Measurements from ENCODE around the gene ADAMTS2. TPM values are rescaled to one million over a fixed set of nuclear protein-coding genes. Genes with fewer than 3 reads are reported as not detected.

Gene ADAMTS2
- total RNA-seq, 1 donor from 2014 or later, result 29.7 TPM

DNA sequence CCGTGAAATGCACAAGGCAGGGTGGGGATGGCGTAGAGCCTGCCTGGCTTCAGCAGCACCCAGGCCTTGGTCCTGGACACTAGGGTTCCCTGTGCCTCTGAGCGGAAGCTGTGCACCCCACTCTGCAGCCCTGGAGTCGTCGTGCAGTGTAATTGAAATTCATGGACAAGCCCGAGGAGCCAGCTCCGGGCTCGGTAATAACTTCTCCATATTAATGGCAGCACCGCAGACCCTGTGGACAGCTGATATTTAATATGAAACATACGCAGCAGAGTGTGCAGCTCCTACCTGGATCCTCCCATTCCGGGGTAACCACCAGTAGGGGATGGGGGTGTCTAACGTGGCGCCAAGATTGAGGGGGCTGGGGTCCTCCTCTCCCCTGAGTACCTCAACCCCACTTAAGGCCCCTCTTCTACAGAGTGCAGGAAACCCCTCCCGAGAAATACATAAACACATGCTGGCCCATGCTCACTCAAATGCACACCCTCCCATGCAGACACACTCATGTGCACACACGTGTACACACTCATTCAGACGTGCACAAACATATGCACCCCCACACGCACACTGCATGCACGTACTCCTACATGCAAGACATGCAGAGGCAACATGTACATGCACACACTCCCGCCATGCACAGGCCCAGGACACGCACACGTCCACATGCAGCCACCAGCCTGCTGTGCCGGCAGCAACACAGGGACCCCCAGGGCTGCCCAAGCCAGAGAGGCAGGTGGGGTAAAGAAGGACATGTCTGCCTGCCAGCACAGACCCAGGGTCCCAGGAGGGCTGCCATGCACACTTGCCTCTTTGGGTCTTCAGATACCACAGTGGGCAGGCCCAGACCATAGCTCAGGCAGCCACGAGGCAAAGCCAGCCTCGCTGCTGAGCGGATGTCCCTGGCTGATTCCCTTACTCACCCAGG, 8.1 kb downstream of the ADAMTS2 start:
- H3K9ac ChIP-seq (ENCODE audit: low read depth in 1 of 3, low read length in 3 of 3), result no peak overlapping the region
- peaks cover 4 to 23% (median 15%) of the 10 kb centered on the region in 3 donors for H3K27me3 ChIP-seq (ENCODE audit: control insufficient read depth in 3 of 3, insufficient read depth in 3 of 3, low read length in 3 of 3)
- no peaks in the 10 kb centered on the region for H3K4me1 ChIP-seq (ENCODE audit: control insufficient read depth in 3 of 3, insufficient read depth in 3 of 3, low read length in 3 of 3)
- no peaks in the 10 kb centered on the region for H3K36me3 ChIP-seq (ENCODE audit: control insufficient read depth in 3 of 3, insufficient read depth in 3 of 3, low read length in 3 of 3)
- H3K9me3 ChIP-seq (ENCODE audit: control insufficient read depth in 3 of 3, low read length in 3 of 3), result no peaks in the 10 kb centered on the region
- H3K4me3 ChIP-seq (ENCODE audit: low read length in 3 of 3), result no peak overlapping the region
- H3K27ac ChIP-seq (ENCODE audit: low read depth, low read length), result no peak overlapping the region

DNA sequence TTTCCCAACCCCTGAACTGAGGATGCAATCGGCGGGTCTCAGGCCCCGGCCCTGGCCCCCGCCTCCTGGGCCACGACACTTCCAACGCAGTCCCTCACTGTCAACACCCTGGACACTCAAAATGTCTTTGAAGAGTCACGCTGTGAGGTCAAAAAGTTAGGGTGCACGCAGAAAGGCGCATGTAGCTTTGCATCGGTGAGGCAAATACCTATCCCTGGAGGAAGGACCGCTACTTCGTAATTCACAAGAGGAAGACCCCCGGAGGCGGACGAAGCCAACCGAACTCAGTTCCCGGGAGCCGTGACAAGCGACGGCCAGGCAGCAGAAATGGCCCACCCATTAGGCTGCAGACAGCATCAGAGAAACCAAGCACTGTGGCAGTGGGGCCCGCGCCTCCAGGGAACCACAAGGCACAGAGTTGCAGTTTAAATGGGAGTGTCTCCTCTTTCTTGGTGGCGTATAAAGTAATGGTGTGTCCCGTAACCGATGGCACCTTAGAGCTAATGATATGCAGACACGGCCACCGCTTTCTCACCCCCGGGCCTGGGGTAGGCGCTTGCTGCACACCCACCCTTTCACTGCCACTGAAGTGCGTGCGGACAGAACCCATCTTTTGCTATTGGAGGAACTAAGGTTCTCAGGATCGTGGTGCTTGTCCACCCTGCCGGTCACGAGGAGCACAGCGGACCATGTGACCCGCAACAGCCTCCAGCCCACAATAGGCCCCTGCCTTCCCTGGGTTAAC, 9.0 kb downstream of the ADAMTS2 start:
- no peak overlapping the region for H3K27ac ChIP-seq (ENCODE audit: low read depth, low read length)
- H3K9me3 ChIP-seq (ENCODE audit: control insufficient read depth in 3 of 3, low read length in 3 of 3), result no peaks in the 10 kb centered on the region

DNA sequence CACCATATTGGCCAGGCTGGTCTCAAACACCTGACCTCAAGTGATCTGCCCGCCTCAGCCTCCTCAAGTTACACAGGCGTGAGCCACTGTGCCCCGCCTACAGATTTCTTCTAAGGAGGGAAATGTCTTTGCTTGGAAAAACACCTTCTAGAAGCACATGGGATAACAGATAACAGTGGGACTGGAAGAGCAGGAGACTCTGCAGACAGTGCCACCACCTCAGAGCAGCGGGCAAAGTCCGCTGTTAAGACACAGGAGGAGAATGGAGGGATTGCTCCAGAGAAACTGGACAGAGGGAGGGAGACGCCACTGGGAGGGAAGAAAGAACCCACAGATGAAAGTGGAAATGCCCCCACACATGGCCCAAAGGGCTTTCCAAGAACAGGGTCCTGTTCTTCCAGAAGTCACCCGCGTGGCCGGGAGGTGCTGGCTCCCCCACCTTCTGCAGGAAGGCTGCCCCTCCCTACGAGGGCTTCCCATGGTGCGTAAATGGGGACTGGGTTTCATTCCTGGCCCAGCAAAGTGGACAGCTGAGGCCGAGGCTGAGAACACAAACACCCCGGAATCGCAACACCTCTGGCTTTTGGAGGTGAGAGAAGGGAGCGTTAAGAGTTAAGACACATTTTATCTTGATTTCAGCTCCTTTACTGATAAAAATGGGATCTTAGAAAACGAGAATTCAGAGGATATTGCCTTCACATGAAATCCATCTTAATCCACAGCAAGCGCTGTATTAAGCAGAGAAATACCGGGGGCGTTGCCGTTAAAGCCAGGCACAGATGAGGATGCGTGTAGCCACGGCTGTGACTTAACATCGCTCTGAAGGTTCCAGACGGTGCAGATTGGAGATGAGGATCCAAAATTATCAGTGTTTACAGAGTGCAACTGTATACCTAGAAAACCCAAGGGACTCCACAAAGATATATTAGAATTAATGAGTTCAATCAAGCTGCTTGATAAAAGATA, 11.2 kb downstream of the ADAMTS2 start:
- Histone ChIP-seq H3K9ac (ENCODE audit: low read depth in 1 of 3, low read length in 3 of 3) (no peak overlapping the region), H3K9me3 (ENCODE audit: control insufficient read depth in 3 of 3, low read length in 3 of 3) (no peaks in the 10 kb centered on the region), H3K27me3 (ENCODE audit: control insufficient read depth in 3 of 3, insufficient read depth in 3 of 3, low read length in 3 of 3) (peaks cover 0 to 5% (median 4%) of the 10 kb centered on the region in 3 donors), H3K4me1 (ENCODE audit: control insufficient read depth in 3 of 3, insufficient read depth in 3 of 3, low read length in 3 of 3) (no peaks in the 10 kb centered on the region), H3K4me3 (ENCODE audit: low read length in 3 of 3) (no peak overlapping the region), H3K27ac (ENCODE audit: low read depth, low read length) (no peak overlapping the region), H3K36me3 (ENCODE audit: control insufficient read depth in 3 of 3, insufficient read depth in 3 of 3, low read length in 3 of 3) (no peaks in the 10 kb centered on the region)

More for the DNA sequence above, 9.0 kb downstream of the ADAMTS2 start:
- H3K27me3 ChIP-seq (ENCODE audit: control insufficient read depth in 3 of 3, insufficient read depth in 3 of 3, low read length in 3 of 3), result peaks cover 4 to 16% (median 9%) of the 10 kb centered on the region in 3 donors
- H3K4me3 ChIP-seq (ENCODE audit: low read length in 3 of 3), result no peak overlapping the region
- H3K36me3 ChIP-seq (ENCODE audit: control insufficient read depth in 3 of 3, insufficient read depth in 3 of 3, low read length in 3 of 3), result no peaks in the 10 kb centered on the region
- no peaks in the 10 kb centered on the region for H3K4me1 ChIP-seq (ENCODE audit: control insufficient read depth in 3 of 3, insufficient read depth in 3 of 3, low read length in 3 of 3)
- H3K9ac ChIP-seq (ENCODE audit: low read depth in 1 of 3, low read length in 3 of 3), result no peak overlapping the region

DNA sequence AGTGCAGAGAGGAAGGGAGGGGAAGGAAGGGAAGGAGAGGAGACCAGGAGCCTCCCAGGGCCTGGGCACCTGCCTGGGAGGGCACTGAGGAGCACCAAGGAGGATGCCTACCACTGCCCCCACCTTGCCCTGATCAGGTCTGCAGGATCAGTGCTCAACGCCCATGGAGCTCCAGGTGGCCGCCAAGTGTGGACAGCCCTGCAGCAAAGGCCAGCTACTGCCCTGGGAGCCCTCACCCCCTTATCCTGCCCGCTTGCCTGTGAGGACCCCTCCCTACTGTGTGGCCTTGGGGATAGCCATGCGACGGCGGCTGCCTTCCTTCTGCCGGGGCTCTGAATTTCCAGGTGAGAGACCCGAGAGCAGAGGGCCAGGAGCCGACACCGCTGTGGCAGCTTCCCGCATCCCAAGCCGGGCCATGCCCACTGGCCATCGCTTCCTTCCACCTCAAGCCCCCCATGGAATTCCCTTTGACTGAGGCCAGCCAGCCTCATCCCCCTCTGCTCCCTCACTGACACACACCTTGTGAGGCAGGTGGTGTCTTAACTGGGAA, 12.4 kb downstream of the ADAMTS2 start:
- no peaks in the 10 kb centered on the region for H3K9me3 ChIP-seq (ENCODE audit: control insufficient read depth in 3 of 3, low read length in 3 of 3)
- no peak overlapping the region for H3K4me3 ChIP-seq (ENCODE audit: low read length in 3 of 3)
- no peaks in the 10 kb centered on the region for H3K36me3 ChIP-seq (ENCODE audit: control insufficient read depth in 3 of 3, insufficient read depth in 3 of 3, low read length in 3 of 3)
- no peak overlapping the region for H3K27ac ChIP-seq (ENCODE audit: low read depth, low read length)
- no peaks in the 10 kb centered on the region for H3K4me1 ChIP-seq (ENCODE audit: control insufficient read depth in 3 of 3, insufficient read depth in 3 of 3, low read length in 3 of 3)
- no peak overlapping the region for H3K9ac ChIP-seq (ENCODE audit: low read depth in 1 of 3, low read length in 3 of 3)
- peaks cover 0 to 4% (median 2%) of the 10 kb centered on the region in 3 donors for H3K27me3 ChIP-seq (ENCODE audit: control insufficient read depth in 3 of 3, insufficient read depth in 3 of 3, low read length in 3 of 3)

DNA sequence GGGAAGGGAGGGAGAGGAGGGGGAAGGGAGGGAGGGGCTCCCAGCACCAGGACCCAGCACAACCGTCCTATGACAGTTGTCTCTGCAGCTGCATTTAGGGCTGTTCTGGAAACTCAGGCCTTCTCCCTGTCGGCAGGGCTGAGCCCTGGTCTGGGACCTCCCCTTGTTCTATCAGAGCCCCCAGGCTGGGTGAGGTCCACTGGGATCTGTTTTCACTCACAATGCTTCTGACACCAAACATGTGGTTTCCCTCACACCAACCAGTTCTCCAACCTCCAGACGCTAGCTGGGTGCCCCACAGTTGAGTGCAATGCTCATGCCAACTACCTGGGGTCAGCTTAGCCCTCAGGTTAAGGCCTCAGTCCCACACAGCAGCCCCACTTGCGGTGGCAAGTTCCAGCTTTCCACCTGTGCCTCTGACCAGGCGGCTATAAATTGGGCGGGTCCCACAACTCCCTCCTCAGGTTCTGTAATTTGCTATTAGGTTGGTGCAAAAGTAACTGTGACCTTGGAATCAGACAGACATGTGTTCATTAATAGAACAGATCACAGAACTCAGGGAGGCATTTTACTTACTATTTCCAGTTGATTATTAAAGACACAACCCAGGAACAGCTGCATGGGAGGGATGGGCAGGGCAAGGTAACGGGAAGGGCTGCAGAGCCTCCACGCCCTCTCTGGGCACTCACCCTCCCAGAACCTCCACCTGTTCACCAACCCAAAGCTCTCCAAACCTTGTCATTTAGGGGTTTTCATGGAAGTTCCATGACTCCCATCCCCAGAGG, 13.5 kb downstream of the ADAMTS2 start:
- H3K9ac ChIP-seq (ENCODE audit: low read depth in 1 of 3, low read length in 3 of 3), result no peak overlapping the region
- no peaks in the 10 kb centered on the region for H3K9me3 ChIP-seq (ENCODE audit: control insufficient read depth in 3 of 3, low read length in 3 of 3)
- H3K4me3 ChIP-seq (ENCODE audit: low read length in 3 of 3), result no peak overlapping the region
- peaks cover 0 to 6% (median 0%) of the 10 kb centered on the region in 3 donors for H3K4me1 ChIP-seq (ENCODE audit: control insufficient read depth in 3 of 3, insufficient read depth in 3 of 3, low read length in 3 of 3)
- no peak overlapping the region for H3K27ac ChIP-seq (ENCODE audit: low read depth, low read length)
- no peaks in the 10 kb centered on the region for H3K36me3 ChIP-seq (ENCODE audit: control insufficient read depth in 3 of 3, insufficient read depth in 3 of 3, low read length in 3 of 3)
- H3K27me3 ChIP-seq (ENCODE audit: control insufficient read depth in 3 of 3, insufficient read depth in 3 of 3, low read length in 3 of 3), result peaks cover 0 to 6% (median 4%) of the 10 kb centered on the region in 3 donors

DNA sequence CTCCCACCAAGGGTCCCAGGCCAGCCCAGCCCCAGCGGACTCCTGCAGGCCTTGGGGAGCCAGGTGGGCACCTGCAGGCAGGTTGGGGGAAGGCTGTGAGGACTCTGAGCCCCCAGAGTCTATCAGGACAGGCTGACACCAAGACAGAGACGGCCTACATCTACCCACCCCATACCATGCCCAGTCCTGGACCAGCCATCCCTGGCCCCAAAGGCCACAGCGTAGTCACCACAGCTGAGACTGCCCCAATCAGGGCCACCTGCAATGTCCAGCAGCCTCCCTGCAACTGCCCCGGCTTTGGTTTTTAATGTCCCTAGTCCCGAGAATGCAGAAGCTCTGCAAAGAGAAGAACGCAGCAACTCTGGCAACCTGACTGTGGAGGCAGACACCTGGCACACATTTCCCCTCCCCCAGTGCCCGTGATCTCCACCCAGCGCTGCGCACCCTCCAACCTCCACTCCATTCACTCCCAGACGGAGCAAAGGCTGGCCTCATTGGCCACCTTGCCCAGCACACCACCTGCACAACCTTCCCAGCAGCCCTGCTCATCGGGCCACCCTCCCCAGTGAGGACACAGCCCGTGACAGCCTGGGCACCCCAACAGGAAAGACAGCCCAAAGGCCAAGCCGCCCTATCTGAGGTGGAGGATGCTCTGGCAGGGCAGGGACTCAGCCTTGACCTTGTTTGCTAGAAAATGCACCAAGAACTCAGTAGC, 14.9 kb downstream of the ADAMTS2 start:
- Histone ChIP-seq H3K27me3 (ENCODE audit: control insufficient read depth in 3 of 3, insufficient read depth in 3 of 3, low read length in 3 of 3) (peaks cover 0 to 15% (median 6%) of the 10 kb centered on the region in 3 donors), H3K4me3 (ENCODE audit: low read length in 3 of 3) (no peak overlapping the region), H3K4me1 (ENCODE audit: control insufficient read depth in 3 of 3, insufficient read depth in 3 of 3, low read length in 3 of 3) (peaks cover 3 to 13% (median 5%) of the 10 kb centered on the region in 3 donors), H3K27ac (ENCODE audit: low read depth, low read length) (no peak overlapping the region), H3K36me3 (ENCODE audit: control insufficient read depth in 3 of 3, insufficient read depth in 3 of 3, low read length in 3 of 3) (no peaks in the 10 kb centered on the region), H3K9me3 (ENCODE audit: control insufficient read depth in 3 of 3, low read length in 3 of 3) (no peaks in the 10 kb centered on the region), H3K9ac (ENCODE audit: low read depth in 1 of 3, low read length in 3 of 3) (no peak overlapping the region)

DNA sequence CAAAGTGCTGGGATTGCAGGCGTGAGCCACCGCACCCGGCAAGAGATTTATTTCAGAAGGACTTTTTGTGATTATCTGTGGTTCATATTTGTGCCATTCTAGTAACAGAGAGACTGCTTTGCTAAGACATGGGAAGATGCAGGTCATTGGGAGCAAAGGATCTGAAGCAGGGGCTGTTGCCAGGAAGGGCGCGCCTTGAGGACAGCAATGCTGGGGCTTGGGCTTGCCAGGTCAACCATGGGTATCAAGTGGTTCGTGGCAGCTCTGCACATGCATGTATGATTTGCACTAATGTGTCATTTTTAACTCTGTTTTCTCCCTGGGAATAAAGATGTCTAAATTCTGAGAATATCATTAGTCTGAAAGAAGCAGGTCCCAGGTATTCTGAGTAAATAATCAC, 17.0 kb downstream of the ADAMTS2 start:
- Histone ChIP-seq H3K4me3 (ENCODE audit: low read length in 3 of 3) (no peak overlapping the region), H3K9ac (ENCODE audit: low read depth in 1 of 3, low read length in 3 of 3) (no peak overlapping the region), H3K27me3 (ENCODE audit: control insufficient read depth in 3 of 3, insufficient read depth in 3 of 3, low read length in 3 of 3) (peaks cover 0 to 13% (median 6%) of the 10 kb centered on the region in 3 donors), H3K9me3 (ENCODE audit: control insufficient read depth in 3 of 3, low read length in 3 of 3) (no peaks in the 10 kb centered on the region), H3K4me1 (ENCODE audit: control insufficient read depth in 3 of 3, insufficient read depth in 3 of 3, low read length in 3 of 3) (peaks cover 3 to 17% (median 5%) of the 10 kb centered on the region in 3 donors), H3K27ac (ENCODE audit: low read depth, low read length) (no peak overlapping the region), H3K36me3 (ENCODE audit: control insufficient read depth in 3 of 3, insufficient read depth in 3 of 3, low read length in 3 of 3) (no peaks in the 10 kb centered on the region)

DNA sequence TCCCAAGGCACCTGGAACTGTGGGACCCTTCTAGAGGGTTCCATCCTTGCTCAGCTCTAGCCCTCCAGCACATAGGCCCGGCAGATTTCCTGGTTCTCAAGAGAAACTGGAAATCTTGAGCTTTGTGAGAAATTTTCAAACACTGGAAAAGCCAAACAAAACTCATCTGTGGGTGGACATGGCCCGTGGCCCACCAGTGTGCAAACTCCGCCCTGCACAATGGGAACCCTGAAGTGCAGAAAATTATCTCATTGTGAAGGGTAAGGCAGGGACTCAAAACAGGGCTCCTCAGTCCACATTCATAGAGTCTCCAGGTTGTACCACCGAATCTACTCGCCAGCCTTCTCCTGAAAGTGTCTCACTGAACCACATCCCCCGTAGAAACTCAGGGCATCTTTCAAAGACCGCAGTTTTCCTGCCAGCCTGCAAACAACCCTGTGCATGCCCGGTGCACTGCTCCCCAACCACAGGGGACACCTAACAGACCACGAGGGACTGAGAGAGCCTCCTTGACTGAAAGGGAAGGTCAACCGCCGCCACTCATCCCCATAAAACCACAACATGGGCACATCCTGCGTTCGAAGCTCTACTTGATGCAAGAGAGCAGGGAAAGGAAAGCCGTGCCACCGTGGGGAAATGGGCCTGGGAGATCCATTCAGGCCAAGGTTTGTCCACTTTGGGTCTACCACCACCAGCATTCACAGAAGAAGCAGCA, 18.1 kb downstream of the ADAMTS2 start:
- Histone ChIP-seq H3K27me3 (ENCODE audit: control insufficient read depth in 3 of 3, insufficient read depth in 3 of 3, low read length in 3 of 3) (peaks cover 0 to 13% (median 6%) of the 10 kb centered on the region in 3 donors), H3K9ac (ENCODE audit: low read depth in 1 of 3, low read length in 3 of 3) (no peak overlapping the region), H3K36me3 (ENCODE audit: control insufficient read depth in 3 of 3, insufficient read depth in 3 of 3, low read length in 3 of 3) (no peaks in the 10 kb centered on the region), H3K9me3 (ENCODE audit: control insufficient read depth in 3 of 3, low read length in 3 of 3) (no peaks in the 10 kb centered on the region), H3K4me1 (ENCODE audit: control insufficient read depth in 3 of 3, insufficient read depth in 3 of 3, low read length in 3 of 3) (peaks cover 9 to 28% (median 10%) of the 10 kb centered on the region in 3 donors), H3K4me3 (ENCODE audit: low read length in 3 of 3) (no peak overlapping the region), H3K27ac (ENCODE audit: low read depth, low read length) (peak overlapping the region; percentile 50)

Data from skeletal muscle tissue (tissue), 4 donors.